DMS114 treated with DMSO at 0.1 percent for 48 hours (cell line): ENCODE data around the gene CHAC2.
"Not testable (repeated sequence)": the region's sequence is repeated elsewhere in the genome, so short reads cannot be mapped to it uniquely, and the experiment has no call there.

Experiments used
- DNase-seq: peaks from one replicate; lab custom pipeline; 2025; ENCODE audit not compliant: unreplicated experiment; lab: John Stamatoyannopoulos, UW

The CHAC2 gene

GRCh38 chr2:53767405-53768241 is at the start of gene CHAC2:
TSS of gene CHAC2 (plus strand) at chr2:53767804. CDS start at chr2:53767887, 83 bp downstream.
- peak; percentile 83 for DNase-seq

- not testable (repeated sequence) for DNase-seq
These were observed 46.7 kb upstream of the CHAC2 start for GRCh38 chr2:53720944-53721343.

DNA sequence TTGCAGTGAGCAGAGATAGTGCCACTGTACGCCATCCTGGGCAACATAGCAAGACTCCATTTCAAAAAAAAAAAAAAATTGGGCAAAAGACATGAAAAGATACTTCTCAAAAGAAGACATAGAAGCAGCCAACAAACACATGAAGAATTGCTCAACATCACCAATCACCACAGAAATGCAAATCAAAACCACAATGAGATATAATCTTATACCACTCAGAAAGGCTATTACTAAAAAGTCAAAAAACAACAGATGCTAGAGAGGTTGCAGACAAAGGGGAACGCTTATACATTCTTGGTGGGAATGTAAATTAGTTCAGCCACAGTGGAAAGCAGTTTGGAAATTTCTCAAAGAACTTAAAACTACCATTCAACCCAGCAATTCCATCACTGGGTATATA is 43.1 kb upstream of the CHAC2 start:
- no peak for DNase-seq

DNA sequence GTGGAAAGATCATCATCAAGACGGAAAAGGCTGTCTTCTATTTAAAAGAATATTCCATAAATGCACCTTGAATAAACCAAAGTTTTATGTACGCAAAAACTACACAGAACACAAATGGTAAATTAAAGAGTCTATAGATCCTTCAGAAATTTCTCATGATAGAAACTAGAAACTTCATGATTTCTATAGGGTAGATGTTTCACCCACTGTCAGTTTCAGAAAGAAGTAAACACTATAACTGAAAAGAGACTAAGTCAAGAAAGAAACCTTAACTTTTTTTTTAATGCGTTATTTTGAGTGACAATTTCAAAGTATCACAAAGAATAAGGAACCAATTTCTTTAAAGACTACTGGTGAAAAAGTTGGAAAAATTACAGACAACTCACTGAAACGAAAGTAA is 41.9 kb upstream of the CHAC2 start:
- no peak for DNase-seq

- DNase-seq: no peak
These were observed 39.7 kb upstream of the CHAC2 start for GRCh38 chr2:53727921-53728320.

- no peak for DNase-seq
These were observed 38.4 kb upstream of the CHAC2 start for GRCh38 chr2:53729143-53729762.

DNA sequence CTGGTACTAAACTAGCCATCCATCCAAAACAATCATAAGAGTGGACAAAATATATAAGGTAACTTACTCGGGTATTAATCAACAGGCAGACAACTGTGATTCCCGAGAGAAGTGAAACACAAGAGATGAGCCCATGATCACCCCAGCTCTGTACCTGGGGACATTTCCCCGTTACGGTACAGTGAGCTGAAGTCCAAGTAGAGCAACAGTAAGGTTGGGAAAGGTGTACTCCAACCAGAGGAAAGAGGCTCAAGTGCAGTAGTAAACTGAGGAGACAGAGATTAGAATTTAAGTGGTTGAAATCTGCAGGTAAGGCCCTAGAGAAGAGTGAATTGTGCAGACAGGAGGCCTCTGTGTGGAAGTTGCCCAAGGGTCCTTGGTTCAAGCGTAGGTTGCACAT is 30.5 kb upstream of the CHAC2 start:
- no peak for DNase-seq

GRCh38 chr2:53739032-53739431 is 28.6 kb upstream of the CHAC2 start:
- no peak for DNase-seq

DNA sequence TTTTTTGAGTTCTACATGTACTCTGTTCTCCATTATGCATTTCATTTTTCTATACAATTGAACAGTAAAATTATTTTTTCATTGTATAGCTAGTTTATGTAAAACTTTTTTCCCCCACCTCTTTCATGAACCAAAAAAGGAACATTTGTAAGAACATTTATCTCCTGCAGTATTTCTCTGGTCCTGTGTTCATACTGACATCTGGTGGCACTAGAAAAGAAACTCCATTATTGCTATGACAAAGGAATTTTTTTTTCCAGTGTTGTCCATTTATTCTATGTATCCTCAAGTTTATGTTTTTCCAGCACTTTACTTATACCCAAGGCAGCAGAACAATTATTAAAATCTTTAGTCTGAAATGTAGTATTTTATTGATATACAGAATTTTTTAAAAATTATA is 27.4 kb upstream of the CHAC2 start:
- DNase-seq: peak; percentile 12

GRCh38 chr2:53744395-53745065 is 23.1 kb upstream of the CHAC2 start:
- DNase-seq: no peak

- DNase-seq: no peak
These were observed 17.4 kb upstream of the CHAC2 start for GRCh38 chr2:53750041-53750768.

- no peak for DNase-seq
These were observed 15.9 kb upstream of the CHAC2 start for GRCh38 chr2:53751728-53752127.

- no peak for DNase-seq
These were observed 15.2 kb upstream of the CHAC2 start for GRCh38 chr2:53752385-53752784.

DNA sequence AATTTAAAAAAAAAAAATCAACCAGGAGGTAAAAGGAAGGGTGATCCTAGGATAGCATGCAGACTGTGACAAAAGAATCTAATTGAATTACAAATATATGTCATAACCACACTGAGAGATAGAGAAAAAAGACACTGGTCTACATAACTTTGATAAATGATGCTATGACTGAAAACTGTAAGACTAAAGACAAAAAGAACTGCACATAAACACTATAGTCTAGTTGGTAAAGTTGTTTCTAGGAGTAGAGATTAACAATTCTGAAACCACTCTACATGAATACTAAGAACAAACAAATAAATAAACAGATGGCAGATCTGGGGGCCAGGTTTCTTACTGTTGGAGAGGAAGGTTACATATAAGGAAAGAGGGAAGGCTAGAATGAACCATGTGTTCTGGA is 14.6 kb upstream of the CHAC2 start:
- DNase-seq: no peak

DNA sequence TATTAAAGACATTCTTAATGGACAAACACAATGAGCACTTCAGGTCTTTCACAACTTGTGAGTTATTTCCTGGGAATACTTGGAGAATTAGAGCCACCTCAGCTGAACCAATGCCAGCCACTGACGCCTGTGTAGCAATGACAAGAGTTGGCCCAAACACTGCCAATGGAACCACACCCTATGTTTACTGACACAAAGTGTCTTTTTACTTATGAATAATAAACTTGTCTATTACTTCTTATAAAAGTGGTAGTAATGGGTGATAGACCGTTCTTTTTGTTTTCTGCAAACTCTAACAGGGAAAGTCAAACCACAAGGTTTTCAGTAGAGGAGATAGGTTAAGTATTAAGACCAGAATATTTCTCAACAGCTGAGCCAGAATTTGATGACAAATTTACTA is 12.5 kb upstream of the CHAC2 start:
- DNase-seq: no peak

DNA sequence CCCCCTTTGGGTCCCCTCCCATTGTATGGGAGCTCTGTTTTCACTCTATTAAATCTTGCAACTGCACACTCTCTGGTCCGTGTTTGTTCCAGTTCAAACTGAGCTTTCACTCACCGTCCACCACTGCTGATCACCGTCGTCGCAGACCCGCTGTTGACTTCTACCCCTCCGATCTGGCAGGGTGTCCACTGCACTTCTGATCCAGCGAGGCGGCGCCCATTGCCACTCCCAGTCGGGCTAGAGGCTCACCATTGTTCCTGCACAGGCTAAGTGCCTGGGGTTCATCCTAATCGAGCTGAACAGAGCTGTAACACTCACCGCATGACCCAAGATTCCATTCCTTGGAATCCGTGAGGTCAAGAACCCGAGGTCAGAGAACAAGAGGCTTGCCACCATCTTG is 11.0 kb upstream of the CHAC2 start:
- DNase-seq: no peak

- not testable (repeated sequence) for DNase-seq
These were observed 10.4 kb upstream of the CHAC2 start for GRCh38 chr2:53757206-53757605.

DNA sequence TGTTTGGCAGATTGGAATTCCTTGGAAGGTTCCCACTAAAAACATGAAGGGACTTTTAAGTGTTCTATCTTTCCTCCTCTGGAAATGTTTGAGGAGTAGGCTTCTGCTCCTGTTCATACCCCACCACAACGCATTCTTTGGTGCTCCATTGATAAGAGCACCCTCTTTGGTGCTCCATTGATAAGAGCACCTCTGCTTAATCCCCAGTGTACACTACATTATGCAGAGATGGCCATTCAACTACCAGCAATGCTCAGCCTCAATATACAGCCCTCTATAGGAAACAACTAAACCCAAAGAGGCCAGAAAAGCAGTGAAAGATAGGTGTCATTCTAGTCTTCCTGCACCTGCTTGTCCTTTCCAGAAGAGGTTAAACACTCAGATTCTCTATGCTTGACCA is 1.8 kb upstream of the CHAC2 start:
- no peak for DNase-seq

- no peak for DNase-seq
These were observed 588 bp downstream of the CHAC2 start for GRCh38 chr2:53768242-53768542.

- no peak for DNase-seq
These were observed 1.8 kb downstream of the CHAC2 start for GRCh38 chr2:53769318-53769945.

- DNase-seq: no peak
These were observed 2.7 kb downstream of the CHAC2 start for GRCh38 chr2:53770264-53770663.
